ENCODE data around the gene RBM28. TPM values are rescaled to one million over a fixed set of nuclear protein-coding genes. Genes with fewer than 3 reads are reported as not detected.
"Not testable (repeated sequence)": the region's sequence is repeated elsewhere in the genome, so short reads cannot be mapped to it uniquely, and the experiment has no call there.

The RBM28 gene
- total and polyA plus RNA-seq, 10 donors, result 11.0 to 45.8 (median 29.5) TPM

GRCh38 chr7:128281605-128282380, 61.9 kb downstream of the RBM28 start:
- no peak overlapping the region for H3K4me3 ChIP-seq
- H3K9me3 ChIP-seq, result peaks cover 0 to 45% (median 36%) of the 10 kb centered on the region in 8 donors
- H3K4me1 ChIP-seq, result no peaks in the 10 kb centered on the region
- WGBS, 5 donors, result 89 to 95% (median 90%) methylated on average over 4 of the region's 4 CpGs
- no peak for DNase-seq
- TF ChIP-seq POLR2AphosphoS5 (IDR thresholded peaks at IDR 0.05) (no peak), CTCF (IDR thresholded peaks at IDR 0.05 in 8 of 11, conservative IDR thresholded peaks at IDR 0.05 in 3 of 11) (no peak), POLR2A (IDR thresholded peaks at IDR 0.05) (no peak)
- no peaks in the 10 kb centered on the region for H3K27me3 ChIP-seq (replicated peaks in 1 of 7)
- peaks cover 0 to 15% (median 0%) of the 10 kb centered on the region in 6 donors for H3K36me3 ChIP-seq
- intact Hi-C loops (cut with DNase I; ENCODE audit: low total_unique reads), result no loop called here
- H3K27ac ChIP-seq, result no peak overlapping the region

GRCh38 chr7:128280451-128280850, 63.3 kb downstream of the RBM28 start:
- H3K4me1 ChIP-seq; DNase-seq; H3K36me3 ChIP-seq; intact Hi-C loops (cut with DNase I; ENCODE audit: low total_unique reads); H3K4me3 ChIP-seq; H3K27me3 ChIP-seq (replicated peaks in 1 of 7); H3K27ac ChIP-seq: not testable (repeated sequence)
- 88 to 97% (median 95%) methylated on average over 1 of the region's 1 CpG for WGBS, 5 donors
- H3K9me3 ChIP-seq, result peaks cover 0 to 45% (median 36%) of the 10 kb centered on the region in 8 donors

GRCh38 chr7:128279124-128279713, 64.5 kb downstream of the RBM28 start:
- H3K27me3 ChIP-seq (replicated peaks in 1 of 7), result no peaks in the 10 kb centered on the region
- no peaks in the 10 kb centered on the region for H3K4me1 ChIP-seq
- H3K36me3 ChIP-seq, result peaks cover 0 to 6% (median 0%) of the 10 kb centered on the region in 6 donors
- H3K4me3 ChIP-seq, result no peak overlapping the region
- TF ChIP-seq CTCF (IDR thresholded peaks at IDR 0.05 in 8 of 11, conservative IDR thresholded peaks at IDR 0.05 in 3 of 11) (no peak), POLR2A (IDR thresholded peaks at IDR 0.05) (no peak), POLR2AphosphoS5 (IDR thresholded peaks at IDR 0.05) (no peak)
- peaks cover 0 to 45% (median 36%) of the 10 kb centered on the region in 8 donors for H3K9me3 ChIP-seq
- no peak overlapping the region for H3K27ac ChIP-seq
- DNase-seq, result no peak
- intact Hi-C loops (cut with DNase I; ENCODE audit: low total_unique reads), result no loop called here
- WGBS, 5 donors, result 86 to 97% (median 95%) methylated on average over 6 of the region's 6 CpGs

GRCh38 chr7:128278366-128278765, 65.3 kb downstream of the RBM28 start:
- no peak overlapping the region for H3K27ac ChIP-seq

More at GRCh38 chr7:128278366-128278765, 65.3 kb downstream of the RBM28 start:
- TF ChIP-seq POLR2AphosphoS5 (IDR thresholded peaks at IDR 0.05) (no peak), POLR2A (IDR thresholded peaks at IDR 0.05) (no peak), CTCF (IDR thresholded peaks at IDR 0.05 in 8 of 11, conservative IDR thresholded peaks at IDR 0.05 in 3 of 11) (no peak)
- no peaks in the 10 kb centered on the region for H3K4me1 ChIP-seq
- peaks cover 0 to 45% (median 36%) of the 10 kb centered on the region in 8 donors for H3K9me3 ChIP-seq
- 94 to 97% (median 97%) methylated on average over 1 of the region's 1 CpG for WGBS, 5 donors
- DNase-seq, result no peak
- H3K36me3 ChIP-seq, result peaks cover 0 to 6% (median 0%) of the 10 kb centered on the region in 6 donors
- H3K27me3 ChIP-seq (replicated peaks in 1 of 7), result no peaks in the 10 kb centered on the region
- intact Hi-C loops (cut with DNase I; ENCODE audit: low total_unique reads), result no loop called here
- H3K4me3 ChIP-seq, result no peak overlapping the region
